Measurements from ENCODE around the gene ARSB. TPM values are rescaled to one million over a fixed set of nuclear protein-coding genes. Genes with fewer than 3 reads are reported as not detected.
A peak's percentile ranks its signal among the peaks of the same experiment; 100 is the strongest.

ARSB gene
- total RNA-seq, 4 donors from 2014 or later = 4.2 to 10.7 (median 7.3) TPM

DNA sequence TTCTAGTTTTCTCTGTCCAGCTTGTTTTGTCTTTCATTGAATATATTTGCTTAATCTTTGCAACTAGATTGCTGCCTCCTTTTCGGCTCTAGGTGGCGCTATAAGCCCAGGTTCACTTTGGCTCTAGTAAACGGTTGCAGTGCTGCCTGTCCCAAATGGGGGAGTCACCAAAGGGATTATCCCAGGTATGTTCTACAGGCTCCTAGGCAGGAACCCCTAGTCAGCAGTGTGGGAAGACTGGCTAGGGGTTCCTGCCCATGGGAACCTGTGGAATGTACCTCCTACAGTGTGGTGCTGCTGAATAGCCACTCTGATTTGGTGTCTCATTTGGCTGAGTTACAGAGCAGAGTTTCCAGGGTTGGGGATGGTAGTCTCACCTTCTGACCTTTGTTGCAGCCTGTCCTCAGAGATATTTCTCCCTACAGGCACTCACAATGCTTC is 85.2 kb downstream of the ARSB start:
- Histone ChIP-seq H3K4me1 (no peaks in the 10 kb centered on the region), H3K9me3 (no peaks in the 10 kb centered on the region), H3K27ac (no peak overlapping the region), H3K27me3 (no peaks in the 10 kb centered on the region), H3K36me3 (no peaks in the 10 kb centered on the region), H3K4me3 (no peak overlapping the region)
- peak in 1 of 3 donors; percentile 60 for DNase-seq
- no peak for TF ChIP-seq POLR2A (IDR thresholded peaks at IDR 0.05)
- TF ChIP-seq, protein P1, sequence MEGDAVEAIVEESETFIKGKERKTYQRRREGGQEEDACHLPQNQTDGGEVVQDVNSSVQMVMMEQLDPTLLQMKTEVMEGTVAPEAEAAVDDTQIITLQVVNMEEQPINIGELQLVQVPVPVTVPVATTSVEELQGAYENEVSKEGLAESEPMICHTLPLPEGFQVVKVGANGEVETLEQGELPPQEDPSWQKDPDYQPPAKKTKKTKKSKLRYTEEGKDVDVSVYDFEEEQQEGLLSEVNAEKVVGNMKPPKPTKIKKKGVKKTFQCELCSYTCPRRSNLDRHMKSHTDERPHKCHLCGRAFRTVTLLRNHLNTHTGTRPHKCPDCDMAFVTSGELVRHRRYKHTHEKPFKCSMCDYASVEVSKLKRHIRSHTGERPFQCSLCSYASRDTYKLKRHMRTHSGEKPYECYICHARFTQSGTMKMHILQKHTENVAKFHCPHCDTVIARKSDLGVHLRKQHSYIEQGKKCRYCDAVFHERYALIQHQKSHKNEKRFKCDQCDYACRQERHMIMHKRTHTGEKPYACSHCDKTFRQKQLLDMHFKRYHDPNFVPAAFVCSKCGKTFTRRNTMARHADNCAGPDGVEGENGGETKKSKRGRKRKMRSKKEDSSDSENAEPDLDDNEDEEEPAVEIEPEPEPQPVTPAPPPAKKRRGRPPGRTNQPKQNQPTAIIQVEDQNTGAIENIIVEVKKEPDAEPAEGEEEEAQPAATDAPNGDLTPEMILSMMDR (IDR thresholded peaks at IDR 0.05) = peak in 4 of 6 experiments; percentile 39 to 70 (median 66)

DNA sequence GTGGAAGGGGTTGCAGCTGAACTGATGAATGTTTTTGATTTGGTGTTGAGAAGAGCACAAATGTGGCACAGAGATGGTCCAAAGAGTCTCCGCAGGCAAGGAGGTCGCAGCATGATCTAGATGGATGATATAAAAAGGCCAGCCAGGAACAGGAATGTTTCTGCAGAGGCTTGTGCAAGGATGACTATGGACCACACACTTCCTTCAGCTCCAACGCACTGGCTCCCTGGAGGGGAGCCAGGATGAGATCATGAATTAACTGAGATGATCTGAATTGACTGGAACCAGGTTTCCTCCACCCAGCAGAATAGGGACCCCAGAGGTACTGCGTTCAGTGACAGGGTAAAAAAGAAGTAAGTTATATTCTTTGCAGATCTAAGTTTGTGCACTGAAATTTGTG is 89.0 kb downstream of the ARSB start:
- H3K27me3 ChIP-seq = no peaks in the 10 kb centered on the region
- DNase-seq = no peak
- H3K4me3 ChIP-seq = no peak overlapping the region
- H3K36me3 ChIP-seq = no peaks in the 10 kb centered on the region
- H3K9me3 ChIP-seq = no peaks in the 10 kb centered on the region
- no peaks in the 10 kb centered on the region for H3K4me1 ChIP-seq
- H3K27ac ChIP-seq = no peak overlapping the region
- TF ChIP-seq POLR2A (IDR thresholded peaks at IDR 0.05) = no peak
- TF ChIP-seq, protein P1 (IDR thresholded peaks at IDR 0.05) = no peak

GRCh38 chr5:78895616-78896015 is 89.5 kb downstream of the ARSB start:
- H3K36me3 ChIP-seq = no peaks in the 10 kb centered on the region
- no peak for DNase-seq
- no peak overlapping the region for H3K27ac ChIP-seq
- H3K9me3 ChIP-seq = no peaks in the 10 kb centered on the region
- H3K4me1 ChIP-seq = no peaks in the 10 kb centered on the region
- no peak overlapping the region for H3K4me3 ChIP-seq
- H3K27me3 ChIP-seq = no peaks in the 10 kb centered on the region
- TF ChIP-seq, protein P1 (IDR thresholded peaks at IDR 0.05) = no peak

DNA sequence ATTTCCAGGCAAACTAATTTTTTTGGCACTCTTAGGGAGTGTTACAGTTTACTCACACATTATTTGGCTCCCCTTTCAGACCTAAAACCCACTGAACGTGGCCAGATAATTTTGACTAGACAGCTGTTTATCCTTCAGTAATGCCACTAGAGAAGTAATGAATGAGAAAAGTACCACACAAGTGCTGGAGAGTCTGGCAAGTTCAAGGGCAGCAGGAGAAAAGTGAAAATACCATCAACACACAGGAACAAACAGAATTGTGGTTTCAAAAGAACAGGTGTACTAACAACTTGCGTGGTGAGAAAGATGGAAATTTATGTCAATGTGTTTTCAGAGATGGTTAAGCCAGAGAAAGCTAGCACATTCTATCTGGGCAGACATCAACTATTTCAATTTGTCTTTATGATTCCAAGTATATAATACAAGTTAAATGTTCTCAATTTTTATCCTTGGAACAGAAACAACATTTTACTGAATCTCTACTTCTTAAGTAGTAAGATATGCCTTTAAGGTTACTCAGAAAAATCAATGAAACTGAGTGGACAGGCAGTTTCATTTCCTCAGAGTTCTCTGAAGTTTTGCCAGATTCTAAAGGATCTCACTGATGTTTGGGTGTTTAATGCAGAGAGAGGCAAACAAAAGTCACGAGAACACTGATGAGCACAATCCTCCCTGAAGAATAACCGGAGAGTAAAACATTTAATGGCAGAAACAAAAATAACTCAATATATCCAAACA is 91.0 kb downstream of the ARSB start:
- Histone ChIP-seq H3K4me1 (no peaks in the 10 kb centered on the region), H3K4me3 (no peak overlapping the region), H3K27me3 (no peaks in the 10 kb centered on the region), H3K9me3 (no peaks in the 10 kb centered on the region), H3K36me3 (no peaks in the 10 kb centered on the region), H3K27ac (no peak overlapping the region)
- no peak for DNase-seq
- TF ChIP-seq, protein P1 (IDR thresholded peaks at IDR 0.05) = no peak
- TF ChIP-seq POLR2A (IDR thresholded peaks at IDR 0.05) = no peak

DNA sequence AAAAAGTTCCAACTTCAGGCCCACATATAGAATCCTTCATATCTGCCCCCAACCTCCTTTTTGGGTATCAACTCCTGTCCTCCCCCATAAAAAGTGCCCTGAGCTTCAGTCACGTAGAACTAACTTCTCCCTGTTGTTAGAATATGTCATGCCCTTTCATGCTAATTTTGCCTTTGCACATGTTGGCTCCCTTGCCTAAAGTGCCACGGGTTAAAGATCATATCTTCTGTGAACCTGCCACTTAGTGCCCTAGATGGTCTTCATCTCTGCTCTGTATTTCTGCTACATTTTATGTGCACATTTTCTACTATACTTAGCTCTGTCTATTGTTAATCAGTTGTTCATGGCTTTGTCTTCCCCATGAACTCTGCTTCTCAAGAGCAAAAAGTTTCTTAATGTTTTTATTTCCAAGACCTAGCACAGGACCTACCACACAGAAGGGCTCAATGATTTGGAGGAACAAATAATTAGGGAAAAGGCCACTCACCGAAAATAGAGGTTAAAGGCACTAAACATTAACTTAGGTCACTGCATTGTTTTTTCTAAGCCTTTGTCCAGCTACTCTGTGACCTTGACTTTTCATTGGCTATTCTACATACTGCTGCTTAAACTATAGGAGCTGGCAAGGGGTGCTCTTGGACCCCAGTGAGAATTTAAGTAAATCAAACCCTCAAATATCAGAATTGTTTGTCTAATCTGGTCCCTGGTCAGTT is 94.3 kb downstream of the ARSB start:
- Histone ChIP-seq H3K4me3 (no peak overlapping the region), H3K36me3 (no peaks in the 10 kb centered on the region), H3K9me3 (no peaks in the 10 kb centered on the region), H3K4me1 (no peaks in the 10 kb centered on the region), H3K27ac (no peak overlapping the region), H3K27me3 (no peaks in the 10 kb centered on the region)
- DNase-seq = no peak
- TF ChIP-seq POLR2A (IDR thresholded peaks at IDR 0.05) = no peak
- TF ChIP-seq, protein P1 (IDR thresholded peaks at IDR 0.05) = no peak
